Stimulated activated CD8-positive, alpha-beta memory T cell treated with anti-CD3 and anti-CD28 coated beads, Interleukin-15, amount 100 ng/mL, for 48 hours (primary cell): ENCODE measurements around the gene FYN.
"Not testable (repeated sequence)": the region's sequence is repeated elsewhere in the genome, so short reads cannot be mapped to it uniquely, and the experiment has no call there.

Experiments
- DNase-seq, 2 donors: peaks; one replicate each; pipeline ENCODE4 v3.0.0-alpha.2; 2020; ENCODE audit warnings: low read depth in 2 of 2

The FYN gene

GRCh38 chr6:111680811-111681609 is 192.2 kb downstream of the FYN start:
- not testable (repeated sequence) for DNase-seq

DNA sequence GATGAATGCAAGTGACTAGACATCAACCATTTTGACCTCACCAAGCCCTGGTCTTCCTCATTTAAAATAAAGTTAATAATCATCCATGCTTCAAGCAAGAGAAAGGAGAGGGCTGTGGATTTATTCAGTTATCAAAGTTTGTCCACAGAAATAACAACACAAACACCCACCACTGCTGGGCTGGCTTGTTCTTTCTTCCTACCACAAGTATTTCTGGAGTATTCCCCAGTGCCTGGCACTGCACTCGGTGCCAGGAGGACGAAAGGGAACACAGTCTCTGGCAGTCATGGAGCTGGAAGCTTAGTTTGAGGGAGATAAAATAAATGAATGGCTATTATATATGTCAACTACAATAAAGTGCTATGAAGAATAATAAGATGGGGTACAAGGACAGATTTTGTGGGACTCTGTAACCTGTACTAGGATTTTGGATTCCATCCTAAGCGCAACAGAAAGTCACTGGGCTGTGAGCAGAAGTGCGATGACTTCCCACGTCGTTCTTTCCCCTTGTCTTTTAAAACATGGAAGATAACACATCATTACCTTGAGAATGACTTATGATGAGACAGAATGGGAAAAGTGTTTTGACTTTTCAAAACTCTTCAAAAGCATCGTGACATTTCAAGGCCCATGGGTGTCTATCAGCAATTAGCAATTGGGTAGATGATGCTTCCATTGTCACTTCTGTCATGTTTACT is 193.1 kb downstream of the FYN start:
- no peak for DNase-seq

DNA sequence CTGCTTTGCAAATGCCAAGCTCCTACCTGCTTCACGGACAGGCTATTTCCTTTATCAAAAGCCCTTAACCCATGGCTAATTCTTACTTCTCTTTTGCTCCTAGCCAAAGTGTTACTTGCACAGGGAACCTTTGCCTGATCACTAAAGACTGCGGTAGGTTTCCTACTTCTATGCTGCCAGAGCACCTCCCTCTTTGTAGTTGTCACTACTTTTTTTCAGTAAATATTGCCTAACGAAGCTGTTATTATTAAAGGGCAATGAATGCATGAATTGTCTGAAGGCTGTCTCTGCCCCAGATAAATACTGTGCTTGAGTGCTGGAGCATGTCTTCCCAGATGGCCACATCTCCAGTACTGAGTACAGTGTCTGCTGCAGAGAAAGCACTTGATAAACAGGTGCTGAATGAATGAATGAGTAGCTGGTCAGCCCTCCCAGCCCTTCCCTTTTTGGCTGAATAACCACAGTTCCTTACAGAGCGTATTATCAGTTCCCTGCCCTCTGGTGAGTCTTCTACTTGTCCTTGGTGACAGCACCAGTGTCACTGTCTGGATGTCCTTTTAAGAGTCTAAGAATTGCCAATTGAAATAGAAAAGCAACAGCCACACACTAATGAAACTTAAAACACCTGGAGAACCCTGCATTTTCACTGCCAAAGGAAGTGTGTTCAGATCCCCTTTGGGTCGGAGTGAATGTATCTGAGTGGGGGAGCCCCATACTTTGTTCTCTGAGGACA is 194.0 kb downstream of the FYN start:
- no peak for DNase-seq

DNA sequence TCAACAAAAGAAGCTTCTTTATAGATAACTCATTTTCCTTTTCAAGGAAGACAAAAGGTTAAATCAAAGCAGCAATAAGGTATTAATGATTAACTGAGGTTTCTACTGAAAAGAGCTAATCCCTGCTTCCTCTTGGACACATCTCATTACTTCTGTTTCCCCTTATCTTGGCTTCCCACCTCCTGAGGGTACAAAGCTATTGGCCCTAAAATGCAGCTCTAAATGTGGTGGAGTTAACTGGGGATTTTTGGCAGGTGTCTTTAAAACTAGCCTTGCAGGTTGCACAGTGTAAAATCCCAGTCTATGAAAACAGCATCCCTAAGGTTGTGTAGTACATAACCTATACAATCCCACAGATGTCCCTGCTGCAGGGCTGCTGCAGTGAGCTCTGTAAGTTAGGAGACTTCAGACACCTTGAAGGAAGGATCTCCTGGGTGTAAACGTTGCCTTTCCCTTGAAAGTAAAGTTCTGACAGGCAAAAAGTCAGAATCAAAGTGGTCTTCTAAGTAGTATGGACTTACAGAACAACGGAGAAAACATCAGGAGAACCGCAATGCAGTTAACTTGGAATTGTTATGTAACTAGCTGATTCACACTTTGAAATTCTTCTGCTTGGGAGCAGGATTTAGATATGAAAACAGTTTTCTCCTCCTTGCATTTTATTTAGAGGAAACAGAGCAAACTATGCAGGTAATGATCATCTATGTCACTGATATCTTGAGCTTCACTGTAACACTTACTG is 195.8 kb downstream of the FYN start:
- DNase-seq = no peak

DNA sequence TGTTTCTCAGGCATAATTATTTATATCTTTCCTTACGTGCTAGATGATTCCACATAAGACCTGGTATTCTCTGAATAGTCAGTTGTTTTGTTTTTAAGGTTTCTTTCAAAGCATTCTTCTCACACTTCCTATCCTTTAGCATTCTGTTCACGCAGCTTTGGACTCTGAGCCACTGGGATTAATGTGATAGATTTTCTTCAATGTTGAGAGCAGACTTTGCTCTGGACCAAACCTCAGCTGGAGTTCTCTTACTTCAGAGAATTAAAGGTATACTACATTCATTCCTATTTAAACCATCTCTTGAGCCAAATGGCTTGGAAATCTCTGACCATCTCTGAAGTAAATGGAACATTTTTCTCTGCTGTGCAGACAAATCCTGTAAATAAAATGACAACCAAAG is 196.9 kb downstream of the FYN start:
- DNase-seq = no peak

DNA sequence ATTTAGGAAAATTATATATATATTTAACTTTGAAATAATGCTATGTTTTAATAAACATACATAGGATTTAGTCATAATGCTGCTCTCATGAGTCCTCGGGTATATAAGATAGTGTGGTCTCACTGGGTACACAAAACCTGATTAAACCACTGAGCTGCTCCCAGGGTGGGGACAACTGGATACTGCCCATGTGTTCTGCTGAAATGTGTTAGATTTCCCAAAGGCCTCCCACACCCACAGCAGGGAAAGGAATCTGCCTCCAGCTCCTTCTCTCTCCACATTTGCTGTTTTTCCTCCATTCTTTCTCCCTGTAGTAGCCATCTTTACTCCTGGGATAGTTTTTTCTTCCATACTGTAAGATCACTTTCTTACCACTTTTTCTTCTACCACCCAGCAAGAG is 198.4 kb downstream of the FYN start:
- no peak for DNase-seq

DNA sequence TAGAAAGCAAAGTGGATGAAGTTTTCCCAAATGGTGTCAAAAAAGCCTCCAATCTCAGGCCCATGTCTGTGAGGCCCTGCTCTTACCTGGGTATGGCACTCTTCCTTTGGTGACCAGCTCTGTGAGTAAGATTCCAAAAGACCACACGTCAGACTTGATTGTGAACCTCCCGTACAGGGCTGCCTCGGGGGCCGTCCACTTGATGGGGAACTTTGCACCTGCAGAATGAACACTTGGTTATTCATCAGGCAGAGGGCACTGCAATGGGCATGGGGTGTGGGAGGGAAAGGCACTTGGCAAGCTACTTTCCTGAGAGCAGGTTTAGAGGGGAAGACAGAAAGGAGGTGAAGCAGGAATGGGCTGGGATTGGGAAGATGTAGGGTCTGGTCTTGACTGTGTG is 198.8 kb downstream of the FYN start:
- DNase-seq = no peak

GRCh38 chr6:111673937-111674336 is 199.3 kb downstream of the FYN start:
- DNase-seq = no peak

DNA sequence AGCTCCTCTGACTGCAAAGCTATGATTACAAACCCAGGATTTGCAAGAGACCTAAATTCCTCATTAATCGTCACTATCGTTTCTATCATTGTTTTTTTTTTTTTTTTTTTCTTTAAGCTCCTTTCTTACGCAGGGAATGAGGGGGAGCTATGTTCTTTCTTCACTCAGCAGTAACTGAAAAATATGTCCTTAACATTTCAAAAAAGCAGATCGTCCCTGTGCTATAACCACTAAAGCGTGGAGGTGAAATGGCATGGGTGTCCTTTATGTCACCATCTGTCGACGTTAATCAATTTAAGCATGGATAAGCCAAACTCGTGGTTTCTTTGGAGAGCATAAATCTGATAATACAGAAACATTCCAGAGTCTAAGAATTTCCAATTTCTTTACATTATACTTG is 199.7 kb downstream of the FYN start:
- no peak for DNase-seq

DNA sequence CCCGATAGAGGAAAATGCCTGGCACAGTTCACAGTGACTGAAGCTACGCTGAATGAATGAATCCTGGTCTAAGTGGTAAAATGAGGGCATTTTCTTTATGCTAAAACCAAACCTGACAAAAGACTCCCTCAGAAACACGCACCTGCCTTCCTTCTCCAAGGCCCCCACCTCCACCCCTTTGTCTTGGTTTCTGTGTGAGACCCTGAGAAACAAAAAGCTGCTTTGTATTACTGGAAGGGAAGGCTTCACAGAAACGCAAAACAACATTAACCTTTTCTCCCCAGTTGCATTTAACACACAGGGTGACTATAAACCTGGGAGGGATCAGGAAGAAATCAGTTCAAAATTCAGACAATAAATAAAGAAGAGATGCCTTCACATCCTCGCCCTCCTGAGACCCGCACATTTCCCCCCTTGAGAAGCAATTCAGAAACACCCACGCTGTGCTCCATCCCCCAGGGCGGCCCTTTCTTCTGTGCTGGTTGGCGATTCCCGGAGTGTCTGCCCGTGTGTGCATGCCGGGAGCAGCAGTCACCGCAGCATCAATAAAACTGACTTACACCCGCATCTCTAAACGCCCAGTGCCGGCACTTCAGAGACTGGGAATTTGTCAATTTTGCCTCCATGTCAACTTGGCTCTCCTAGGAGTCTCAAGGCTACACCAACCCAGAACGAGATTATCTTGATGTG is 200.3 kb downstream of the FYN start:
- no peak for DNase-seq

- DNase-seq = no peak
Measured at GRCh38 chr6:111669326-111669725, 203.9 kb downstream of the FYN start.

GRCh38 chr6:111668410-111668809 is 204.8 kb downstream of the FYN start:
- DNase-seq = no peak

DNA sequence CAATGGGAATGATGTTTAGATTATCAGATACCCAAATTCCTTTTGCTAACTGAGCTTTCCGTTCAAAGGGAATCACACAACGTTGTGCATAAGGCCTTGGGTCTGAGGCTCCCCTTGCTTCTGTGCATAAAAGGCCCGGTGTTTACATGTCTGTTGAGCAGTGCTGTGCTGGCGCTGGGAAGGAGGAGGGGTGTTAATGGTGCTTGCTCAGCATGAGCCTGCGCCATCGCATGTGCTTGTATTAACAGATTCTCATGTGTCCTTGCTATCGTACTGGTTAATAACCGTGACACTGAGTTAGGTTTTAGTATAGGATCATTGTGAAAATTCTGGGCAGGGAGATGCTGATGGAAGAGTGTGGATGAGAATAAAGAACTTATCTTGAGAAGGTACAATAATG is 205.3 kb downstream of the FYN start:
- DNase-seq = no peak

DNA sequence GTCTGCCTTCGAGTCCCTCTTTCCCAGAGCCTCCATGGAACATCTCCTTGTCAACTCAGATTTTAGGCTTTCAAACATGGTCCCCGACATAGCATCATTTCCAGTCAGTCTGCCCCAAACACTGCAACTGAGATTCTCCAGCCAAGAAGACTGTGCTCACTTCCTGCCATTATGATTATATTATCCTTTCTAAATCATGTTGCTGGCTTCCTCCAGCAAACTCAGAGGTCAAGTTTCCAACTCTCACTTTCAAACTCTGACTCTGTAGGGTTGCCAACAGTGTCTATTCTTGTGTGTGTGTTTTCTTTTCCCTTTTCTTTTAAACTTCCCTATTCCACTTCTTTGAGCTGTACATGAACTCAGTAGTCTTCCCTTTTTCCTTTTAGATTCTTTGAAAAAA is 206.4 kb downstream of the FYN start:
- DNase-seq = no peak

- no peak for DNase-seq
Measured at GRCh38 chr6:111664565-111665030, 208.7 kb downstream of the FYN start.

DNA sequence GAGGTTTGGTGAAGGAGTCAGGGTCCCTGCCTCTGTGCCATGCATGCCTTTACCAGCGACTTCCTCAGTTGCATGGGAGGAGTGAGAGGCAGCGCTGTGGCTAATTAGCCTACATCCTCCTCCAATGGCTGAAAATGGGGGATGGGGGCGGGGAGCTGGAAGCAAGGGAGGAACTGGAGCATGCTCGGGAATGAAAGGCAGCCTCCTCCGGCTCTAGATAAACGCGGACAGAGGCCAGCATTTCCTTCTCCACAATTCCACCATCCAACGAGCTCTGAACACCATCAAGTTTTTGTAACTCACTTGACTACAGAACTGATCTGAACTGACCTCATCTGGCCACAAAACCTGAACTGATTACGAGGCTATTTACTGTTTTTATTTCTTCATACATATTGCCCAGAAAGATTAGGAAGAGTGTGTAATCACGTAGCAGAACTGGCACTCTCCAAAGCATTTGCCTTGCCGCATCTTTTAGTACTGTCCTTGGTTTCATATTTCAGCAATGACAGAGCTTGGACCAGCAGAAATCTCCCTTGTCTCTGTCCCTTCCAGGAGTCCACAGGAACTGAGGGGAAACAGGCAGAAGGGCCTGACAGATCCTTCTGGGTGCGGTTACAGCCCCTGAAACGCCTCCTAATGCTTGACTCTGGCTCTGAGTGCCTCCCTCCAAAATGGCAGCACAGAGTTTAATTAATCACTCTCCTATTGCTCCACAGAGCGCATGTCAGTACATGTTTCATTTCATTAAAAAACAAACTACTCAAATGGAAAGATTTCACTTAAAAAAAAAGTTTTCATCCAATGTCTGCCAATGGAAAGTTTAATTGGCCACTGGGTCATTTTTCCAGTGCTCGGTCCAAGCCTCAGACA is 209.3 kb downstream of the FYN start:
- DNase-seq = no peak

DNA sequence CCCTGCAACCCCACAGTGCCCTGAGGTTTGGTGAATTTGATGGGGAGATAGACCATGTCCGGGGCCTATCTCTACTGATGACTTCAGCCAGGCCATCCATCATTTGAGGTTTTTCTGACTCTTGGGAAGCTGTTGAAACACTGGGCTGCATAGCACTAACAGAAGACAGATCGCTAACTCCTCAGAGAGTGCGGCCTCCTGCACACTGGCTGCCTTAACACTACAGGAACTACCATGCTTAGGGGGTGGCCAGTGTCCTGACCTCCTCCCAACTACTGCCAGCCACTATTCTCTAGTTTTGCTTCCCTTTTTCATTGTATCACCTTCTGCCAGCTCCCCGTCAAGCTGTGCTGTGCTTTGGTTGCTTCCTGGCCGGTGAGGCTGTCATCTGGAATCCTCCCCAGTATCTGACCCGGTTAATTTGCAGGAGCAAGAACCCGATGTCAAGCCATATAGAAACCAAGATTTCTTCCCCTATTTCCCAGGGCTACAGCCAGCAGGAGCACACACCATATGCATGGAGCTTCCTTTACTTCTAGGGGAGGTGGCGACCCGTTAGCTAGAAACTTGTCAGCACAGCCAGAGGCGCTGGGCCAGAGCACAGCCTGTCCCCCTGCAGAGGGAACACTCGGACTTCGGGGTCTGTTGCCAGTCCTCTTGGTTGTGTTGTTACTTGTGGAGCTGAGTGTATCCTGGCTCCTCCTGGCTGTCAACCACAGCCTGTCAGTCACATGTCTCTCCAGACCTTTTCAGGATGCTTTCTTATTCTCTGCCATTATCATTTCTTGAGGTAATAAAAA is 210.3 kb downstream of the FYN start:
- DNase-seq = no peak

GRCh38 chr6:111662072-111662793 is 211.0 kb downstream of the FYN start:
- DNase-seq = no peak

GRCh38 chr6:111661541-111662061 is 211.7 kb downstream of the FYN start:
- no peak for DNase-seq
